Measurements from ENCODE around the gene KDM5B. TPM values are rescaled to one million over a fixed set of nuclear protein-coding genes. Genes with fewer than 3 reads are reported as not detected.

KDM5B gene
- polyA plus RNA-seq, 3 donors: 3.4 to 12.5 (median 10.6) TPM

DNA sequence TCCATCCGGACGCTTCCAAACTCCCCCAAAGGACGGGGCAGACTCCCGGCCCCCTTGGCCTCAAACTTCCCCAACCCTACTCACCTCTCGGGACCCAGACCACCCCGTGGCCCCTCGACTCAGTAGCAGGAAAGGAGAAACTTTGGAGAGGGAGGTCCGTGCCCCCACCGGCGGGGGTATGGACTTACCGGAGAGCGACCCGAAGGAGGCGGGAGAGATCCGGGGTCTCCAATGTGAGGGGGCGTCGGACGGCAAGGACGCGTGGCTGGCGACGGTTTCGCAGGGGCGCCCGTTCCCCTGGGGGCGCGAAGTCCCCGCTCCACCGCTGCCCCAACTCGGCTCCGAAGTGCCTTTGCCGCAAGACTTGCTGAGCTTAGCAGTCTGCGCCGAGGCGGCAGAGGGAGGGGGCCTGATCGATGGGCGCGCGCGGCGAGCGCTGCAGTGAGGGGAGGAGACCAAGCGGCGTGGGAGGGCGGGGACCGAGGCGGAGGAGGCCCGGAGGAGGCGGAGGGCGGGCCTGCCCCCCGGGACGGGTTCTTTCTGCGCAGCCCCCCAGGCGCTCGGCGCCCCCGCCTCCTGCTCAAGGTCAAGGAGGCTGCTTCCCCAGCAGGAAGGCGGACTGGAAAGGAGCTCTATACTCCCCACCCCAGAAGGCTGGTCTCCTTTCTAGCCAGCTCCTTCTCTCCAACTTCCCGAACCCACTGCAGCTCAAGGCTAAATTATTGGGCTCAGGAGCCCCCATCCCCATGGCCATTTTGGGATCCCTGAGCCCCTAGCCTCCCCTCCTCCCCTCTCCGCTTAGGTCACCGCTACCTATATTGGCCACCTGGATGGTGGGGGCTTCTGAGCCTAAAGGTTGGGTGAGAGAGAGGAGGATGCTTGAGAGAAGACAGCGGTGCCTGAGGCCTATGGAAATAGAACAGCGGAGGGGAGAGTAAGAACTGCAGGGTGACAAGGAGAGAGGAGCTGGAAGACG is 97.9 kb downstream of the KDM5B start, which contains the start of gene SYT2:
TSS of gene SYT2 (minus strand) at position 385 of the 976 bp plus-strand sequence. CDS start 104,682 bp downstream, outside the sequence.
- intact Hi-C loops (cut with micrococcal nuclease): loop anchor here in 1 of 2 donors (10.0 kb wide), 1 partner anchor 246 kb away; no protein-coding TSS in a partner anchor
- Histone ChIP-seq H2AFZ (ENCODE audit: insufficient read depth, low read depth, low read length, poor library complexity, severe bottlenecking) (no peak within 1 kb of the TSS), H3K27ac (ENCODE audit: low read depth in 1 of 2, low read length in 2 of 2) (no peak within 1 kb of the TSS), H3K27me3 (ENCODE audit: control insufficient read depth in 2 of 2, insufficient read depth in 2 of 2, low read length in 2 of 2) (peaks cover 73 to 95% of the 10 kb centered on the region in 2 donors), H4K20me1 (ENCODE audit: insufficient read depth, low read length) (no peaks in the 10 kb centered on the region), H3K36me3 (replicated peaks in 1 of 2; ENCODE audit: control insufficient read depth in 1 of 2, insufficient read depth in 2 of 2, low read length in 2 of 2) (no peaks in the 10 kb centered on the region), H3K79me2 (ENCODE audit: insufficient read depth, low read length) (no peaks in the 10 kb centered on the region), H3K4me1 (ENCODE audit: control insufficient read depth in 1 of 2, insufficient read depth in 2 of 2, low read length in 2 of 2) (no peaks in the 10 kb centered on the region), H3K4me3 (replicated peaks in 1 of 3; ENCODE audit: low read depth in 2 of 3, low read length in 3 of 3) (no peak within 1 kb of the TSS), H3K4me2 (replicated peaks; ENCODE audit: extremely low read depth, low read length, poor library complexity, severe bottlenecking) (no peak within 1 kb of the TSS), H3K9ac (ENCODE audit: insufficient read depth, low read length, poor library complexity, severe bottlenecking) (no peak within 1 kb of the TSS), H3K9me3 (replicated peaks in 1 of 2; ENCODE audit: control insufficient read depth in 1 of 2, insufficient read depth in 1 of 2, low read length in 2 of 2) (peaks cover 0 to 23% of the 10 kb centered on the region in 2 donors)
- Mint-ChIP-seq H3K4me3 (peak within 1 kb of the TSS in 1 of 2 donors; percentile 72), H3K27ac (no peak within 1 kb of the TSS), H3K27me3 (ENCODE audit: low read depth in 3 of 3) (peaks cover 88 to 95% (median 92%) of the 10 kb centered on the region in 3 donors), H3K9me3 (peaks cover 0 to 9% (median 0%) of the 10 kb centered on the region in 7 donors), H3K36me3 (no peaks in the 10 kb centered on the region), H3K4me1 (peaks cover 2% of the 10 kb centered on the region)
- WGBS (ENCODE audit: insufficient coverage): 5% methylated on average over 55 of the region's 64 CpGs
- no peak for DNase-seq
- TF ChIP-seq CTCF (IDR thresholded peaks at IDR 0.05): no peak

GRCh38 chr1:202709276-202710041 is 98.8 kb downstream of the KDM5B start:
- no peak for DNase-seq
- H3K4me2 ChIP-seq (replicated peaks; ENCODE audit: extremely low read depth, low read length, poor library complexity, severe bottlenecking): no peak overlapping the region
- intact Hi-C loops (cut with micrococcal nuclease): loop anchor here in 1 of 2 donors (10.0 kb wide), 1 partner anchor 245 kb away; no protein-coding TSS in a partner anchor
- H3K27me3 ChIP-seq (ENCODE audit: control insufficient read depth in 2 of 2, insufficient read depth in 2 of 2, low read length in 2 of 2): peaks cover 70 to 94% of the 10 kb centered on the region in 2 donors
- H3K79me2 ChIP-seq (ENCODE audit: insufficient read depth, low read length): no peaks in the 10 kb centered on the region
- Mint-ChIP-seq H3K4me1 (peaks cover 2% of the 10 kb centered on the region), H3K27me3 (ENCODE audit: low read depth in 3 of 3) (peaks cover 87 to 96% (median 90%) of the 10 kb centered on the region in 3 donors), H3K4me3 (peak overlapping the region in 1 of 2 donors; percentile 68), H3K36me3 (no peaks in the 10 kb centered on the region), H3K9me3 (peaks cover 0 to 9% (median 0%) of the 10 kb centered on the region in 7 donors), H3K27ac (no peak overlapping the region)
- H3K4me1 ChIP-seq (ENCODE audit: control insufficient read depth in 1 of 2, insufficient read depth in 2 of 2, low read length in 2 of 2): no peaks in the 10 kb centered on the region
- no peak for TF ChIP-seq CTCF (IDR thresholded peaks at IDR 0.05)
- H3K4me3 ChIP-seq (replicated peaks in 1 of 3; ENCODE audit: low read depth in 2 of 3, low read length in 3 of 3): no peak overlapping the region
- WGBS (ENCODE audit: insufficient coverage): 5% methylated on average over 25 of the region's 34 CpGs
- no peaks in the 10 kb centered on the region for H3K36me3 ChIP-seq (replicated peaks in 1 of 2; ENCODE audit: control insufficient read depth in 1 of 2, insufficient read depth in 2 of 2, low read length in 2 of 2)
- H2AFZ ChIP-seq (ENCODE audit: insufficient read depth, low read depth, low read length, poor library complexity, severe bottlenecking): no peak overlapping the region
- H3K9me3 ChIP-seq (replicated peaks in 1 of 2; ENCODE audit: control insufficient read depth in 1 of 2, insufficient read depth in 1 of 2, low read length in 2 of 2): peaks cover 0 to 23% of the 10 kb centered on the region in 2 donors
- H3K27ac ChIP-seq (ENCODE audit: low read depth in 1 of 2, low read length in 2 of 2): no peak overlapping the region
- no peaks in the 10 kb centered on the region for H4K20me1 ChIP-seq (ENCODE audit: insufficient read depth, low read length)
- no peak overlapping the region for H3K9ac ChIP-seq (ENCODE audit: insufficient read depth, low read length, poor library complexity, severe bottlenecking)

All from CD14-positive monocyte (primary cell).